Breast epithelium (tissue), 3 donors: ENCODE data around the gene TRPM3.

ENCODE experiments used
- POLR2A ChIP-seq: fragments of 450-650 bp; IDR thresholded peaks from one replicate; pipeline ENCODE4 v1.6.1; 2016; ENCODE audit warnings: antibody characterized with exemption, mild to moderate bottlenecking, moderate library complexity
- TF ChIP-seq, protein P1 (sequence below), 3 donors: fragments of 450-650 bp; IDR thresholded peaks; one replicate each; pipeline ENCODE4 v1.5.1; 2016 to 2017; ENCODE audit warnings: antibody characterized with exemption in 3 of 3, mild to moderate bottlenecking in 3 of 3, moderate library complexity in 3 of 3

- TF ChIP-seq, protein P1, sequence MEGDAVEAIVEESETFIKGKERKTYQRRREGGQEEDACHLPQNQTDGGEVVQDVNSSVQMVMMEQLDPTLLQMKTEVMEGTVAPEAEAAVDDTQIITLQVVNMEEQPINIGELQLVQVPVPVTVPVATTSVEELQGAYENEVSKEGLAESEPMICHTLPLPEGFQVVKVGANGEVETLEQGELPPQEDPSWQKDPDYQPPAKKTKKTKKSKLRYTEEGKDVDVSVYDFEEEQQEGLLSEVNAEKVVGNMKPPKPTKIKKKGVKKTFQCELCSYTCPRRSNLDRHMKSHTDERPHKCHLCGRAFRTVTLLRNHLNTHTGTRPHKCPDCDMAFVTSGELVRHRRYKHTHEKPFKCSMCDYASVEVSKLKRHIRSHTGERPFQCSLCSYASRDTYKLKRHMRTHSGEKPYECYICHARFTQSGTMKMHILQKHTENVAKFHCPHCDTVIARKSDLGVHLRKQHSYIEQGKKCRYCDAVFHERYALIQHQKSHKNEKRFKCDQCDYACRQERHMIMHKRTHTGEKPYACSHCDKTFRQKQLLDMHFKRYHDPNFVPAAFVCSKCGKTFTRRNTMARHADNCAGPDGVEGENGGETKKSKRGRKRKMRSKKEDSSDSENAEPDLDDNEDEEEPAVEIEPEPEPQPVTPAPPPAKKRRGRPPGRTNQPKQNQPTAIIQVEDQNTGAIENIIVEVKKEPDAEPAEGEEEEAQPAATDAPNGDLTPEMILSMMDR (IDR thresholded peaks at IDR 0.05): no peak
- no peak for TF ChIP-seq POLR2A
Measured at GRCh38 chr9:70510157-70510770, 611.2 kb downstream of the TRPM3 start.
